PFSK-1 (cell line): ENCODE data around the gene TCF7L1.

Experiments used
- FOXP2 ChIP-seq: optimal IDR thresholded peaks from 2 replicates; pipeline ENCODE3; 2011; ENCODE audit warnings: borderline replicate concordance, control low read depth, inconsistent platforms; ENCODE audit not compliant: insufficient read depth; ENCODE audit errors: extremely low read length, extremely low read depth
- POLR2AphosphoS5 ChIP-seq: IDR thresholded peaks from 2 replicates; pipeline ENCODE4 v1.6.1; 2012; ENCODE audit warnings: low read depth, mild to moderate bottlenecking, control low read depth, low read length, moderate library complexity
- SIN3A ChIP-seq: IDR thresholded peaks from 2 replicates; pipeline ENCODE4 v1.6.1; 2012; ENCODE audit warnings: mild to moderate bottlenecking, low read length, moderate library complexity, borderline replicate concordance; ENCODE audit not compliant: insufficient read depth
- TAF1 ChIP-seq: IDR thresholded peaks from 2 replicates; pipeline ENCODE4 v1.6.1; 2012; ENCODE audit warnings: low read length, control low read depth, borderline replicate concordance; ENCODE audit not compliant: insufficient read depth
- TF ChIP-seq, protein P1 (sequence below), 2 experiments: IDR thresholded peaks; 2 replicates each; pipeline versions ENCODE4 v1.6.1 to v1.8.0; 2011 to 2012; ENCODE audit warnings: low read depth in 2 of 2, low read length in 2 of 2, control low read depth in 1 of 2, inconsistent platforms in 1 of 2, mild to moderate bottlenecking in 1 of 2, moderate library complexity in 1 of 2; ENCODE audit not compliant: insufficient read depth in 1 of 2

Gene TCF7L1

GRCh38 chr2:85209887-85210286, 76.7 kb downstream of the TCF7L1 start:
- TF ChIP-seq FOXP2 (no peak), POLR2AphosphoS5 (no peak), TAF1 (no peak), SIN3A (no peak)
- TF ChIP-seq, protein P1, sequence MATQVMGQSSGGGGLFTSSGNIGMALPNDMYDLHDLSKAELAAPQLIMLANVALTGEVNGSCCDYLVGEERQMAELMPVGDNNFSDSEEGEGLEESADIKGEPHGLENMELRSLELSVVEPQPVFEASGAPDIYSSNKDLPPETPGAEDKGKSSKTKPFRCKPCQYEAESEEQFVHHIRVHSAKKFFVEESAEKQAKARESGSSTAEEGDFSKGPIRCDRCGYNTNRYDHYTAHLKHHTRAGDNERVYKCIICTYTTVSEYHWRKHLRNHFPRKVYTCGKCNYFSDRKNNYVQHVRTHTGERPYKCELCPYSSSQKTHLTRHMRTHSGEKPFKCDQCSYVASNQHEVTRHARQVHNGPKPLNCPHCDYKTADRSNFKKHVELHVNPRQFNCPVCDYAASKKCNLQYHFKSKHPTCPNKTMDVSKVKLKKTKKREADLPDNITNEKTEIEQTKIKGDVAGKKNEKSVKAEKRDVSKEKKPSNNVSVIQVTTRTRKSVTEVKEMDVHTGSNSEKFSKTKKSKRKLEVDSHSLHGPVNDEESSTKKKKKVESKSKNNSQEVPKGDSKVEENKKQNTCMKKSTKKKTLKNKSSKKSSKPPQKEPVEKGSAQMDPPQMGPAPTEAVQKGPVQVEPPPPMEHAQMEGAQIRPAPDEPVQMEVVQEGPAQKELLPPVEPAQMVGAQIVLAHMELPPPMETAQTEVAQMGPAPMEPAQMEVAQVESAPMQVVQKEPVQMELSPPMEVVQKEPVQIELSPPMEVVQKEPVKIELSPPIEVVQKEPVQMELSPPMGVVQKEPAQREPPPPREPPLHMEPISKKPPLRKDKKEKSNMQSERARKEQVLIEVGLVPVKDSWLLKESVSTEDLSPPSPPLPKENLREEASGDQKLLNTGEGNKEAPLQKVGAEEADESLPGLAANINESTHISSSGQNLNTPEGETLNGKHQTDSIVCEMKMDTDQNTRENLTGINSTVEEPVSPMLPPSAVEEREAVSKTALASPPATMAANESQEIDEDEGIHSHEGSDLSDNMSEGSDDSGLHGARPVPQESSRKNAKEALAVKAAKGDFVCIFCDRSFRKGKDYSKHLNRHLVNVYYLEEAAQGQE (IDR thresholded peaks at IDR 0.05; ENCODE audit: insufficient read depth in 1 of 2, low read depth in 2 of 2, low read length in 2 of 2): no peak

- TF ChIP-seq FOXP2: no peak
- TF ChIP-seq POLR2AphosphoS5: no peak
- TF ChIP-seq, protein P1 (IDR thresholded peaks at IDR 0.05; ENCODE audit: insufficient read depth in 1 of 2, low read depth in 2 of 2, low read length in 2 of 2): no peak
- no peak for TF ChIP-seq TAF1
- no peak for TF ChIP-seq SIN3A
These were observed 77.3 kb downstream of the TCF7L1 start for GRCh38 chr2:85210511-85210910.

- TF ChIP-seq, protein P1 (IDR thresholded peaks at IDR 0.05; ENCODE audit: insufficient read depth in 1 of 2, low read depth in 2 of 2, low read length in 2 of 2): no peak
- TF ChIP-seq SIN3A (no peak), POLR2AphosphoS5 (no peak), TAF1 (no peak), FOXP2 (no peak)
These were observed 79.6 kb downstream of the TCF7L1 start for GRCh38 chr2:85212841-85213240.

GRCh38 chr2:85213404-85213803, 80.2 kb downstream of the TCF7L1 start:
- TF ChIP-seq FOXP2: no peak
- no peak for TF ChIP-seq POLR2AphosphoS5
- TF ChIP-seq TAF1: no peak
- TF ChIP-seq SIN3A: no peak
- TF ChIP-seq, protein P1 (IDR thresholded peaks at IDR 0.05; ENCODE audit: insufficient read depth in 1 of 2, low read depth in 2 of 2, low read length in 2 of 2): no peak

DNA sequence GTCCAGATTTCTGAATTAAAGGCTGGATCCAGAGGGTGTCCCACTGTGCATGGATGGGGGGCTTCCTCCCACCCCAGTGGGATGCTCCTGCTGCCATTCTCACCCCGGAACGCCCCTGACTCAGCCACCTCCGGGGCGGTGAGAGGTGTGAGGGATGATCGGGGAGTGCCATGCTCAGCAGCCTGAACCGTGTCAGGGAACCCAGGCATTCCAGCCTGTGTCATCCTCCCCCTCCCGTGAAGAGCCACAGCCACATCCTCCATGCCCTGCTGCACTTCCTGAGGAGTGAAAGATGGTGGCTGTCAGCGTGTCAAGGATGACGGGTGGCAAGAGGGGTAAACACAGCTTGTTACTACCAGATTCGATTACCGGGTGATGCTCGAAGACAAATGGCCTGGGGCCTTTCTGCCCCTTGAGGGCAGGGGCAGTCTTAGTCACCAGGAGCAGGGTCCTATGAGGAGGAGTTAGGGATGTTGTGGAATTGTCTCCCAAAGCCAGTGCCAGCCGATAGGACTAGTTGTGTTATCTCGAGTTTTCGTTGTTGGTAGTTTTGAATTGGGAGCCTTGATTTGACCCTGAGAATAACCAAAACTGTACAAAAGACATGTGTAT, 80.8 kb downstream of the TCF7L1 start:
- no peak for TF ChIP-seq POLR2AphosphoS5
- TF ChIP-seq SIN3A: no peak
- no peak for TF ChIP-seq TAF1
- peak; percentile 74 for TF ChIP-seq FOXP2

DNA sequence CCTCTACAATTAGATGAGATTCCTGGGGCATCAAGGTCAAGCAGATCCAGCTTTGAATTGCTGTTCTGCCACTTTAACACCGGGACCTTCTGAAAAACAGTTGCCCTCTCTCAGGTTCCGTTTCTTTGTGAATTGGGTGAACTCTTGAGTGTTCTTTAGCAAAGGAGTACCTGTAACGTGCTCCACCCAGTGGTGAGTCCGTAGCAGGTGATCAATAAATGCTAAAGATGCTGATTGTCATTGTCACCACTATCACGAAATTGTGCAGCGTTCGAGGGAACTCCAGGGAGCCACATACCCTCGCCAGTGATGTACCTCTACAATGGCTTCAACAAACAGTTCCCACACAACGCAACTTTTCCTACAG, 81.9 kb downstream of the TCF7L1 start:
- TF ChIP-seq SIN3A (no peak), TAF1 (no peak), POLR2AphosphoS5 (no peak), FOXP2 (no peak)
- TF ChIP-seq, protein P1 (IDR thresholded peaks at IDR 0.05; ENCODE audit: insufficient read depth in 1 of 2, low read depth in 2 of 2, low read length in 2 of 2): no peak
